ENCODE measurements around the gene UVSSA. TPM values are rescaled to one million over a fixed set of nuclear protein-coding genes. Genes with fewer than 3 reads are reported as not detected.

Gene UVSSA
- polyA plus RNA-seq, 1 experiment = 5.8 TPM

DNA sequence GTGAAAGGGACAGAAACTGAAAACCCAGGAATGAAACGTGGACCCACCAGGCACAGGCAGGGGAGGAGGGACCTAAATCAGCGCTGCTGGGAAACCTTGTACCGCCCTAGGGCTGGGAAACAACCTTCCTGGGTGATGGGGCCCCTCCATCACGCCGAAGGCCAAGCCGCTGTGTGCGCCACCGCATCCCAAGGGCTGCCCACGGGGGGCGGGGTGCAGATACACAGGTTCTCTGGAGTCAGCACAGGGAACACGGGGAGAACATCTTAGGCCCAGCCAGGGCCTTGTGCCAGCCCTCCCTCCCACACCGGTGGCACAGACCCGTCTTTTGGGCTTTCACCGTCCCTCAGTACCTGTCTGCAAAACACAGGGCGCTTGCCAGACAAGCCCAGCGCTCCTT is 13.0 kb downstream of the UVSSA start:
- CTCF ChIA-PET = interaction anchor here (1.1 to 9.9 kb wide), 3 partner anchors 13 to 270 kb away, joined by 3 to 103 read pairs (median 3); partner anchors contain the start of gene UVSSA
- Histone ChIP-seq H3K4me3 (ENCODE audit: low read depth, low read length) (no peak overlapping the region), H3K27me3 (ENCODE audit: control insufficient read depth, insufficient read depth, low read length) (no peaks in the 10 kb centered on the region), H3K36me3 (ENCODE audit: control insufficient read depth, insufficient read depth, low read length) (peaks cover 9% of the 10 kb centered on the region)
- TF ChIP-seq, protein P1, sequence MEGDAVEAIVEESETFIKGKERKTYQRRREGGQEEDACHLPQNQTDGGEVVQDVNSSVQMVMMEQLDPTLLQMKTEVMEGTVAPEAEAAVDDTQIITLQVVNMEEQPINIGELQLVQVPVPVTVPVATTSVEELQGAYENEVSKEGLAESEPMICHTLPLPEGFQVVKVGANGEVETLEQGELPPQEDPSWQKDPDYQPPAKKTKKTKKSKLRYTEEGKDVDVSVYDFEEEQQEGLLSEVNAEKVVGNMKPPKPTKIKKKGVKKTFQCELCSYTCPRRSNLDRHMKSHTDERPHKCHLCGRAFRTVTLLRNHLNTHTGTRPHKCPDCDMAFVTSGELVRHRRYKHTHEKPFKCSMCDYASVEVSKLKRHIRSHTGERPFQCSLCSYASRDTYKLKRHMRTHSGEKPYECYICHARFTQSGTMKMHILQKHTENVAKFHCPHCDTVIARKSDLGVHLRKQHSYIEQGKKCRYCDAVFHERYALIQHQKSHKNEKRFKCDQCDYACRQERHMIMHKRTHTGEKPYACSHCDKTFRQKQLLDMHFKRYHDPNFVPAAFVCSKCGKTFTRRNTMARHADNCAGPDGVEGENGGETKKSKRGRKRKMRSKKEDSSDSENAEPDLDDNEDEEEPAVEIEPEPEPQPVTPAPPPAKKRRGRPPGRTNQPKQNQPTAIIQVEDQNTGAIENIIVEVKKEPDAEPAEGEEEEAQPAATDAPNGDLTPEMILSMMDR (IDR thresholded peaks at IDR 0.05; ENCODE audit: insufficient read depth, low read depth, low read length) = no peak
- DNase-seq (ENCODE audit: low read depth) = no peak
- POLR2A ChIA-PET = interaction anchor here (0.6 kb wide), 1 partner anchor 349 kb away, joined by 8 read pairs; the partner anchor contains the start of gene FGFRL1

- H3K36me3 ChIP-seq (ENCODE audit: control insufficient read depth, insufficient read depth, low read length) = peaks cover 7% of the 10 kb centered on the region
- TF ChIP-seq, protein P1 (IDR thresholded peaks at IDR 0.05; ENCODE audit: insufficient read depth, low read depth, low read length) = no peak
- H3K4me3 ChIP-seq (ENCODE audit: low read depth, low read length) = no peak overlapping the region
- POLR2A ChIA-PET = interaction anchor here (0.6 kb wide), 1 partner anchor 350 kb away, joined by 8 read pairs; the partner anchor contains the start of gene FGFRL1
- H3K27me3 ChIP-seq (ENCODE audit: control insufficient read depth, insufficient read depth, low read length) = no peaks in the 10 kb centered on the region
- no peak for DNase-seq (ENCODE audit: low read depth)
- CTCF ChIA-PET = interaction anchor here (0.6 to 9.9 kb wide), 5 partner anchors 13 to 271 kb away, joined by 3 to 103 read pairs (median 3); partner anchors contain the start of gene UVSSA
Measured at GRCh38 chr4:1360423-1361283, 13.6 kb downstream of the UVSSA start.

- TF ChIP-seq, protein P1 (IDR thresholded peaks at IDR 0.05; ENCODE audit: insufficient read depth, low read depth, low read length) = no peak
- CTCF ChIA-PET = interaction anchor here (1.0 to 9.9 kb wide), 3 partner anchors 14 to 270 kb away, joined by 3 to 103 read pairs (median 4); partner anchors contain the start of gene UVSSA
- DNase-seq (ENCODE audit: low read depth) = no peak
- POLR2A ChIA-PET = no interaction called here
- peaks cover 6% of the 10 kb centered on the region for H3K36me3 ChIP-seq (ENCODE audit: control insufficient read depth, insufficient read depth, low read length)
- no peaks in the 10 kb centered on the region for H3K27me3 ChIP-seq (ENCODE audit: control insufficient read depth, insufficient read depth, low read length)
- no peak overlapping the region for H3K4me3 ChIP-seq (ENCODE audit: low read depth, low read length)
Measured at GRCh38 chr4:1361431-1361830, 14.4 kb downstream of the UVSSA start.

DNA sequence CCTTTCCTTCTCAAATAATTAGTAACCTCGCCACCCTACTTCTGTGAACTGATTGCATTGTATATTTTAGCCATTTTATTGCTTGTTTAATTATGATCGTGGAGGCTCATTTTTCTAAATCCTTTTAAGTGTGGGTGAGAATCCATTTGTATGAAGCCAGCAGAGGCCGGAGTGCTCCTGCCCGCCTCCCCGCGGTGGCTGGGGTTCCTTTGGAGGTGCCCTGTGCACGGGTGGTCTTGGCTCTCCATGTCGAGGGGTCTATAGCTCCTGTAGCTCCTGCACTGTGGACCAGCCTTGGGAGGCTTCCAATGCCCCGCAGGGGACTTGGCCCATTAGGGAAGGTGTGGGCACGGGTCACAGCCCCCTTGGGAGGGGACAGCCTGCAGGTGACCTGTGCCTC is 15.0 kb downstream of the UVSSA start:
- POLR2A ChIA-PET = no interaction called here
- DNase-seq (ENCODE audit: low read depth) = no peak

GRCh38 chr4:1362521-1362920 is 15.5 kb downstream of the UVSSA start:
- CTCF ChIA-PET = no interaction called here
- no peaks in the 10 kb centered on the region for H3K27me3 ChIP-seq (ENCODE audit: control insufficient read depth, insufficient read depth, low read length)
- H3K36me3 ChIP-seq (ENCODE audit: control insufficient read depth, insufficient read depth, low read length) = peaks cover 2% of the 10 kb centered on the region
- POLR2A ChIA-PET = no interaction called here
- TF ChIP-seq, protein P1 (IDR thresholded peaks at IDR 0.05; ENCODE audit: insufficient read depth, low read depth, low read length) = no peak
- DNase-seq (ENCODE audit: low read depth) = no peak
- H3K4me3 ChIP-seq (ENCODE audit: low read depth, low read length) = no peak overlapping the region

More for the DNA sequence above, 15.0 kb downstream of the UVSSA start:
- no peak overlapping the region for H3K4me3 ChIP-seq (ENCODE audit: low read depth, low read length)
- peaks cover 4% of the 10 kb centered on the region for H3K36me3 ChIP-seq (ENCODE audit: control insufficient read depth, insufficient read depth, low read length)
- TF ChIP-seq, protein P1 (IDR thresholded peaks at IDR 0.05; ENCODE audit: insufficient read depth, low read depth, low read length) = no peak
- H3K27me3 ChIP-seq (ENCODE audit: control insufficient read depth, insufficient read depth, low read length) = no peaks in the 10 kb centered on the region
- CTCF ChIA-PET = no interaction called here
